Measurements from ENCODE around the gene DCDC1. TPM values are rescaled to one million over a fixed set of nuclear protein-coding genes. Genes with fewer than 3 reads are reported as not detected.

Gene DCDC1
- total RNA-seq, 1 donor from 2014 or later, result not detected

- TF ChIP-seq CTCF (IDR thresholded peaks at IDR 0.05), result no peak
- H3K4me1 ChIP-seq, result no peaks in the 10 kb centered on the region
- intact Hi-C loops (cut with DNase I), result no loop called here
- no peaks in the 10 kb centered on the region for H3K27me3 ChIP-seq
- H3K27ac ChIP-seq, result no peak overlapping the region
- no peak for DNase-seq (ENCODE audit: low spot score in 2 of 2)
- H3K36me3 ChIP-seq, result no peaks in the 10 kb centered on the region
- H3K4me3 ChIP-seq, result no peak overlapping the region
- no peaks in the 10 kb centered on the region for H3K9me3 ChIP-seq
These were observed 267.2 kb downstream of the DCDC1 start for GRCh38 chr11:31102316-31102715.

- TF ChIP-seq CTCF (IDR thresholded peaks at IDR 0.05), result no peak
- DNase-seq (ENCODE audit: low spot score in 2 of 2), result no peak
- Histone ChIP-seq H3K27me3 (no peaks in the 10 kb centered on the region), H3K9me3 (no peaks in the 10 kb centered on the region), H3K4me1 (no peaks in the 10 kb centered on the region), H3K27ac (no peak overlapping the region), H3K4me3 (no peak overlapping the region), H3K36me3 (no peaks in the 10 kb centered on the region)
- intact Hi-C loops (cut with DNase I), result no loop called here
These were observed 273.2 kb downstream of the DCDC1 start for GRCh38 chr11:31096191-31096805.

GRCh38 chr11:31092638-31093037, 276.9 kb downstream of the DCDC1 start:
- H3K4me1 ChIP-seq, result no peaks in the 10 kb centered on the region
- no peaks in the 10 kb centered on the region for H3K27me3 ChIP-seq
- no peak for DNase-seq (ENCODE audit: low spot score in 2 of 2)
- intact Hi-C loops (cut with DNase I), result no loop called here
- no peak overlapping the region for H3K27ac ChIP-seq
- no peak overlapping the region for H3K4me3 ChIP-seq
- no peak for TF ChIP-seq CTCF (IDR thresholded peaks at IDR 0.05)
- H3K9me3 ChIP-seq, result no peaks in the 10 kb centered on the region
- H3K36me3 ChIP-seq, result no peaks in the 10 kb centered on the region

- H3K4me1 ChIP-seq, result no peaks in the 10 kb centered on the region
- intact Hi-C loops (cut with DNase I), result no loop called here
- no peak for TF ChIP-seq CTCF (IDR thresholded peaks at IDR 0.05)
These were observed 280.4 kb downstream of the DCDC1 start for GRCh38 chr11:31089117-31089516.

GRCh38 chr11:31069447-31070205, 299.9 kb downstream of the DCDC1 start:
- H3K27ac ChIP-seq, result no peak overlapping the region
- H3K4me1 ChIP-seq, result no peaks in the 10 kb centered on the region
- no peak for TF ChIP-seq CTCF (IDR thresholded peaks at IDR 0.05)
- no peak overlapping the region for H3K4me3 ChIP-seq
- no peaks in the 10 kb centered on the region for H3K9me3 ChIP-seq
- no peaks in the 10 kb centered on the region for H3K27me3 ChIP-seq
- DNase-seq (ENCODE audit: low spot score in 2 of 2), result no peak
- intact Hi-C loops (cut with DNase I), result no loop called here
- H3K36me3 ChIP-seq, result no peaks in the 10 kb centered on the region

More at GRCh38 chr11:31089117-31089516, 280.4 kb downstream of the DCDC1 start:
- no peak for DNase-seq (ENCODE audit: low spot score in 2 of 2)
- Histone ChIP-seq H3K27ac (no peak overlapping the region), H3K27me3 (no peaks in the 10 kb centered on the region), H3K36me3 (no peaks in the 10 kb centered on the region), H3K4me3 (no peak overlapping the region), H3K9me3 (no peaks in the 10 kb centered on the region)
